OCI-LY7 (cell line): Measurements from ENCODE around the gene LIN7A. TPM values are rescaled to one million over a fixed set of nuclear protein-coding genes. Genes with fewer than 3 reads are reported as not detected.

Source experiments
- BruUV-seq: library from RNA; stranded (reverse); fragments of 400-500 nt; replicated peaks from 2 replicates; lab custom pipeline; 2021; lab: Mats Ljungman, UMichigan
- CTCF ChIA-PET: fragments of 300-600 bp; sonication (Branson Sonifier 250); formaldehyde crosslinking; loops from one replicate; lab custom pipeline; 2022; ENCODE audit warnings: antibody characterized with exemption; ENCODE audit not compliant: unreplicated experiment; lab: Charles Lee
- POLR2A ChIA-PET: fragments of 300-600 bp; sonication (Branson Sonifier 250); formaldehyde crosslinking; loops from one replicate; lab custom pipeline; 2022; ENCODE audit warnings: antibody characterized with exemption; lab: Charles Lee
- DNase-seq: peaks from one replicate; pipeline ENCODE4 v3.0.0-alpha.2; 2015; ENCODE audit warnings: low spot score
- H2AFZ ChIP-seq: fragments of 200-600 bp; sonication (generic), shearing (Covaris generic); 2 replicates; pipeline ENCODE4 v1.6.1; 2014; ENCODE audit warnings: mild to moderate bottlenecking, antibody characterized with exemption, low read length, moderate library complexity
- H3K27ac ChIP-seq: fragments of 200-600 bp; sonication (generic); 2 replicates; pipeline ENCODE4 v1.5.1; 2014; ENCODE audit warnings: mixed run types, low read depth, mild to moderate bottlenecking, moderate library complexity, low read length, inconsistent platforms; ENCODE audit not compliant: poor library complexity, severe bottlenecking
- H3K36me3 ChIP-seq: fragments of 200-600 bp; sonication (generic); 2 replicates; pipeline ENCODE4 v1.6.1; 2014; ENCODE audit warnings: mild to moderate bottlenecking, antibody characterized with exemption, low read length, moderate library complexity, mixed read lengths; ENCODE audit not compliant: insufficient read depth
- H3K4me1 ChIP-seq: fragments of 200-600 bp; sonication (generic); 2 replicates; pipeline ENCODE4 v1.5.1; 2014; ENCODE audit warnings: mild to moderate bottlenecking, low read length; ENCODE audit not compliant: insufficient read depth, poor library complexity, severe bottlenecking
- H3K4me2 ChIP-seq: fragments of 200-600 bp; sonication (generic); 2 replicates; pipeline ENCODE4 v1.6.1; 2014; ENCODE audit warnings: mild to moderate bottlenecking, low read length
- H3K4me3 ChIP-seq: fragments of 200-600 bp; sonication (generic); 2 replicates; pipeline ENCODE4 v1.5.1; 2014; ENCODE audit warnings: mild to moderate bottlenecking, low read depth, low read length; ENCODE audit not compliant: poor library complexity, severe bottlenecking
- H3K79me2 ChIP-seq: fragments of 200-600 bp; sonication (generic); 2 replicates; pipeline ENCODE4 v1.6.1; 2016; ENCODE audit warnings: low read depth, mild to moderate bottlenecking, low read length, moderate library complexity, mixed read lengths; ENCODE audit not compliant: insufficient read depth
- H3K9me2 ChIP-seq: fragments of 200-600 bp; sonication (generic); 2 replicates; pipeline ENCODE4 v1.6.1; 2016; ENCODE audit warnings: mild to moderate bottlenecking, low read length, mixed read lengths; ENCODE audit not compliant: insufficient read depth
- H3K9me3 ChIP-seq: fragments of 200-600 bp; sonication (generic); 2 replicates; pipeline ENCODE4 v1.6.1; 2014; ENCODE audit warnings: mild to moderate bottlenecking, mixed run types, low read length, mixed read lengths
- H4K20me1 ChIP-seq: fragments of 200-600 bp; sonication (generic); 2 replicates; pipeline ENCODE4 v1.6.1; 2014; ENCODE audit warnings: mild to moderate bottlenecking, antibody characterized with exemption, low read length, moderate library complexity, mixed read lengths; ENCODE audit not compliant: insufficient read depth
- EZH2phosphoT487 ChIP-seq: fragments of 200-600 bp; sonication (generic); IDR thresholded peaks from 2 replicates; pipeline ENCODE4 v1.6.1; 2018; ENCODE audit warnings: low read depth, borderline replicate concordance, mild to moderate bottlenecking, mixed run types, antibody characterized with exemption, low read length, moderate library complexity, mixed read lengths
- intact Hi-C: fragments of 100-400 bp; cut with micrococcal nuclease; formaldehyde crosslinking; loops from one replicate; pipeline ENCODE4 v1.10.0; 2022; ENCODE audit not compliant: unreplicated experiment
- total RNA-seq, 2 experiments: library from RNA; depleted of rRNA in 1 of 2; stranded (reverse); fragments of >200 nt in 1 of 2; shearing (Covaris generic) in 1 of 2; gene quantifications; 2 replicates each; pipeline ENCODE4 v1.2.3, GENCODE V29; 2014 to 2022
- TF ChIP-seq, protein P1 (sequence below): fragments of 200-600 bp; sonication (generic); conservative IDR thresholded peaks from 2 replicates; pipeline ENCODE4 v1.5.1; 2014; ENCODE audit warnings: mild to moderate bottlenecking, antibody characterized with exemption, low read length, moderate library complexity, mixed read lengths

Gene LIN7A
- total RNA-seq, 2 experiments from 2014 or later: 0.61 TPM; not detected in 1

GRCh38 chr12:80936642-80937390 is 918 bp downstream of the LIN7A start:
- no peak for DNase-seq
- no TSS peak for BruUV-seq
- no peaks in the 10 kb centered on the region for H3K36me3 ChIP-seq
- TF ChIP-seq EZH2phosphoT487: no peak
- TF ChIP-seq, protein P1, sequence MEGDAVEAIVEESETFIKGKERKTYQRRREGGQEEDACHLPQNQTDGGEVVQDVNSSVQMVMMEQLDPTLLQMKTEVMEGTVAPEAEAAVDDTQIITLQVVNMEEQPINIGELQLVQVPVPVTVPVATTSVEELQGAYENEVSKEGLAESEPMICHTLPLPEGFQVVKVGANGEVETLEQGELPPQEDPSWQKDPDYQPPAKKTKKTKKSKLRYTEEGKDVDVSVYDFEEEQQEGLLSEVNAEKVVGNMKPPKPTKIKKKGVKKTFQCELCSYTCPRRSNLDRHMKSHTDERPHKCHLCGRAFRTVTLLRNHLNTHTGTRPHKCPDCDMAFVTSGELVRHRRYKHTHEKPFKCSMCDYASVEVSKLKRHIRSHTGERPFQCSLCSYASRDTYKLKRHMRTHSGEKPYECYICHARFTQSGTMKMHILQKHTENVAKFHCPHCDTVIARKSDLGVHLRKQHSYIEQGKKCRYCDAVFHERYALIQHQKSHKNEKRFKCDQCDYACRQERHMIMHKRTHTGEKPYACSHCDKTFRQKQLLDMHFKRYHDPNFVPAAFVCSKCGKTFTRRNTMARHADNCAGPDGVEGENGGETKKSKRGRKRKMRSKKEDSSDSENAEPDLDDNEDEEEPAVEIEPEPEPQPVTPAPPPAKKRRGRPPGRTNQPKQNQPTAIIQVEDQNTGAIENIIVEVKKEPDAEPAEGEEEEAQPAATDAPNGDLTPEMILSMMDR: no peak
- no peaks in the 10 kb centered on the region for H3K79me2 ChIP-seq
- intact Hi-C loops: no loop called here
- no peaks in the 10 kb centered on the region for H3K9me2 ChIP-seq
- no peak overlapping the region for H3K27ac ChIP-seq
- no peak overlapping the region for H3K4me3 ChIP-seq
- H4K20me1 ChIP-seq: no peaks in the 10 kb centered on the region
- CTCF ChIA-PET: no interaction called here
- no peak overlapping the region for H2AFZ ChIP-seq
- no peaks in the 10 kb centered on the region for H3K4me1 ChIP-seq
- POLR2A ChIA-PET: no interaction called here
- no peak overlapping the region for H3K4me2 ChIP-seq
- H3K9me3 ChIP-seq: no peaks in the 10 kb centered on the region

- Histone ChIP-seq H3K4me1 (no peaks in the 10 kb centered on the region), H2AFZ (no peak overlapping the region), H3K9me3 (no peaks in the 10 kb centered on the region), H3K36me3 (no peaks in the 10 kb centered on the region), H4K20me1 (no peaks in the 10 kb centered on the region), H3K4me3 (no peak overlapping the region), H3K4me2 (no peak overlapping the region), H3K79me2 (no peaks in the 10 kb centered on the region), H3K9me2 (no peaks in the 10 kb centered on the region), H3K27ac (no peak overlapping the region)
- ChIA-PET POLR2A (no interaction called here), CTCF (no interaction called here)
- intact Hi-C loops: no loop called here
- TF ChIP-seq EZH2phosphoT487: no peak
- TF ChIP-seq, protein P1: no peak
- DNase-seq: no peak
- no TSS peak for BruUV-seq
Observed at GRCh38 chr12:80936353-80936641, 1.4 kb downstream of the LIN7A start.

GRCh38 chr12:80935111-80935510 is 2.6 kb downstream of the LIN7A start:
- H3K79me2 ChIP-seq: no peaks in the 10 kb centered on the region
- BruUV-seq: no TSS peak
- no peak for DNase-seq
- H3K9me2 ChIP-seq: no peaks in the 10 kb centered on the region
- no peak overlapping the region for H3K4me2 ChIP-seq
- no peak overlapping the region for H3K27ac ChIP-seq
- H3K4me3 ChIP-seq: no peak overlapping the region
- intact Hi-C loops: no loop called here
- no peaks in the 10 kb centered on the region for H3K9me3 ChIP-seq
- H3K4me1 ChIP-seq: no peaks in the 10 kb centered on the region
- POLR2A ChIA-PET: no interaction called here
- TF ChIP-seq, protein P1: no peak
- no peak for TF ChIP-seq EZH2phosphoT487
- H2AFZ ChIP-seq: no peak overlapping the region
- CTCF ChIA-PET: no interaction called here
- H4K20me1 ChIP-seq: no peaks in the 10 kb centered on the region
- no peaks in the 10 kb centered on the region for H3K36me3 ChIP-seq
